Epithelial cell of prostate (primary cell): ENCODE results near the gene CXCL9.
"Not testable (repeated sequence)": the region's sequence is repeated elsewhere in the genome, so short reads cannot be mapped to it uniquely, and the experiment has no call there.

Source experiments
- DNase-seq: peaks from one replicate; pipeline ENCODE4 v3.0.0-alpha.2; 2011; ENCODE audit warnings: low read depth, low spot score
- H3K27ac ChIP-seq: fragments of 450-650 bp; 2 replicates; pipeline ENCODE4 v1.5.1; 2017; ENCODE audit warnings: mild to moderate bottlenecking

Gene CXCL9

DNA sequence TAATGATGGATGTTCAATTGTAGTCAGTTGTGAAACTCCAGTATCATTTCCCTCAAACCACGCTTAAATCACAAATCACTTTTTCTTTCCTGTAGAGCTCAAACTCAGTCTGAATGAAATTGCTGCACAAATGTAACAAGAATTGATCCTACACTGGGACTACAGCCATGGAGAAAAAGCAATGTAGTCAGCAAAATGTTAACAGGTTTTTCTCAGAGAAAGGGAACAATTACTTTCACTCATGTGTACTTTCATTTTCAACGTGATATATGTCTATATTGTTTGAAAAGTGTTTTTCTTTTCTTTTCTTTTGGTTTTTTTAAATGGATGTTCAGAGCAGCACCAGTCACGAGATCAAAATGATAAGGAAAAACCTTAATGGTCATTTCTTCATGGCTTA is 39.2 kb downstream of the CXCL9 start:
- H3K27ac ChIP-seq = no peak overlapping the region
- DNase-seq = no peak

DNA sequence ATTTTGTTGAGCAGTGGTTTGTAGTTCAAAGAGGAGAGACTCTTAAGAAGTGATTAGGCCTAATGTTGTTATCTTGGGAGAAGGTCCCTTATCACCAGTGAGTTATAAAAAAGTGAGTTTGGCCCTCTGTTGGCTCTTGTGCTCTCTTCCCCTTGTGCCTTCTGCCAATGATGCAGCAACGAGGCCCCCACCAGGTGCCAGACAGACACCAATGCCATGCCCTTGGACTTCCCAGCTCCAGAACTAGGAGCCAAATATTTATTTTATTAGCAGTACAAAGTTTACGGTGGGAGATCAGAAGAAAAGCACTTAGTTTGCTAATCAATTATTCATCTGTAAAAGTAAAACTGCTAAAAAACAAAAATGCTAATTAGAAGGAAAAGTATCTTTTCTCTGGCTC is 43.8 kb downstream of the CXCL9 start:
- no peak overlapping the region for H3K27ac ChIP-seq
- no peak for DNase-seq

DNA sequence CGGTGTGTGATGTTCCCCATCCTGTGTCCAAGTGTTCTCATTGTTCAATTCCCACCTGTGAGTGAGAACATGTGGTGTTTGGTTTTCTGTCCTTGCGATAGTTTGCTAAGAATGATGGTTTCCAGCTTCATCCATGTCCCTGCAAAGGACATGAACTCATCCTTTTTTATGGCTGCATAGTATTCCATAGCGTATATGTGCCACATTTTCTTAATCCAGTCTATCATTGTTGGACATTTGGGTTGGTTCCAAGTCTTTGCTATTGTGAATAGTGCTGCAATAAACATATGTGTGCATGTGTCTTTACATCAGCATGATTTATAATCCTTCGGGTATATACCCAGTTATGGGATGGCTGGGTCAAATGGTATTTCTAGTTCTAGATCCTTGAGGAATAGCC is 45.2 kb downstream of the CXCL9 start:
- not testable (repeated sequence) for DNase-seq, H3K27ac ChIP-seq

- H3K27ac ChIP-seq, DNase-seq: not testable (repeated sequence)
These were observed 48.8 kb downstream of the CXCL9 start for GRCh38 chr4:75958546-75958945.

- DNase-seq = not testable (repeated sequence)
These were observed 52.5 kb downstream of the CXCL9 start for GRCh38 chr4:75954811-75955210.

DNA sequence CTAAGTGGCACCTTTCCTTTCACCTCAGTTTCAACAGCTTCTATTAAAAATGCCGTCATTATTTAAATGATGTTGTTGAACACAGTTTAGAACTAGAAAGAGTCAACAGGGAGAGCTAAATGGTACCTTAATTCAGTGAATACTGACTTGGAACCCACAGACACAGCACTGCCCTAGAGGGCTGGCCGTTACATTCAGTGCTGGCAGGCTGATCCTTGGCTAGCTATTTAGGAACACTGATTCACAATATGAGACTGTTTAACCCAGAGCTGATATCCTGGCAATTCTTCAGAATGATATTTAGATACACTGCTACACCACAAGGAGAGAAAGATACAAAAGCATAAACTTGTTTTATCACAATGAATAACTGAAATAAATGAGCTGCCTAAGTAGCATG is 53.8 kb downstream of the CXCL9 start:
- no peak for DNase-seq
- no peak overlapping the region for H3K27ac ChIP-seq

More at GRCh38 chr4:75954811-75955210, 52.5 kb downstream of the CXCL9 start:
- H3K27ac ChIP-seq = not testable (repeated sequence)
